HUES64 (cell line): Measurements from ENCODE around the gene BCAS3.
"Not testable (repeated sequence)": the region's sequence is repeated elsewhere in the genome, so short reads cannot be mapped to it uniquely, and the experiment has no call there.

Source experiments
- H3K27ac ChIP-seq: 2 replicates; pipeline ENCODE4 v1.7.0; 2013; ENCODE audit warnings: low read depth, low read length, inconsistent platforms
- H3K27me3 ChIP-seq: 2 replicates; pipeline ENCODE4 v1.6.1; 2013; ENCODE audit warnings: mild to moderate bottlenecking, low read length; ENCODE audit not compliant: insufficient read depth
- H3K36me3 ChIP-seq: 2 replicates; pipeline ENCODE4 v1.6.1; 2013; ENCODE audit warnings: mild to moderate bottlenecking, low read length; ENCODE audit not compliant: insufficient read depth
- H3K4me1 ChIP-seq: 2 replicates; pipeline ENCODE4 v1.6.1; 2013; ENCODE audit warnings: mild to moderate bottlenecking, low read length, moderate library complexity; ENCODE audit not compliant: insufficient read depth
- H3K4me3 ChIP-seq: 2 replicates; pipeline ENCODE4 v1.5.1; 2013; ENCODE audit warnings: mild to moderate bottlenecking, low read length, moderate library complexity
- H3K9ac ChIP-seq: 2 replicates; pipeline ENCODE4 v1.6.1; 2013; ENCODE audit warnings: mild to moderate bottlenecking, low read depth, low read length
- H3K9me3 ChIP-seq: 2 replicates; pipeline ENCODE4 v1.6.1; 2013; ENCODE audit warnings: low read depth, low read length; ENCODE audit not compliant: insufficient read depth
- WGBS: fragments of 150-250, 120-280 bp; methylation state at CpG from one replicate; pipeline ENCODE4 v1.1.7; 2013; ENCODE audit warnings: missing lambda C conversion rate; 5-methylcytosine and 5-hydroxymethylcytosine counted together

BCAS3 gene

GRCh38 chr17:60935991-60936390 lies 258.3 kb downstream of the BCAS3 start:
- not testable (repeated sequence) for H3K4me1 ChIP-seq, H3K27ac ChIP-seq, H3K9me3 ChIP-seq, H3K4me3 ChIP-seq, H3K9ac ChIP-seq, H3K36me3 ChIP-seq, H3K27me3 ChIP-seq

DNA sequence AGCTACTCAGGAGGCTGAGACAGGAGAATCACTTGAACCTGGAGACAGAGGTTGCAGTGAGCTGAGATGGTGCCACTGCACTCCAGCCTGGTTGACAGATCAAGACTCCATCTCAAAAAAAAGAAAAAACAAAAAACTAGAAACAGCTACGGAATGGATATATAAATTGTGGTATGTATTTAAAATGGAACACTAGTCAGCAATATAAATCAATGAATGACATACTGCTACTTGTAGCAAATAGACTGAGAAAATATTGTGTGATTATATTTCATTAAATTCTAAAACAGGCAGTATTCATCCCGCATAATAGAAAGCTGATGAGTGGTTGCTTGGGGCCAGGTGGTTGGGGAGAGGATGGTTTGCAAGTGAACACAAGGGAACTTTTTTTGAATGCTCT lies 261.7 kb downstream of the BCAS3 start:
- Histone ChIP-seq H3K4me3 (no peak overlapping the region), H3K4me1 (peaks cover 4% of the 10 kb centered on the region), H3K27me3 (no peaks in the 10 kb centered on the region), H3K9ac (no peak overlapping the region), H3K27ac (no peak overlapping the region), H3K9me3 (no peaks in the 10 kb centered on the region), H3K36me3 (no peaks in the 10 kb centered on the region)
- WGBS = 100% methylated on average over 1 of the region's 2 CpGs

DNA sequence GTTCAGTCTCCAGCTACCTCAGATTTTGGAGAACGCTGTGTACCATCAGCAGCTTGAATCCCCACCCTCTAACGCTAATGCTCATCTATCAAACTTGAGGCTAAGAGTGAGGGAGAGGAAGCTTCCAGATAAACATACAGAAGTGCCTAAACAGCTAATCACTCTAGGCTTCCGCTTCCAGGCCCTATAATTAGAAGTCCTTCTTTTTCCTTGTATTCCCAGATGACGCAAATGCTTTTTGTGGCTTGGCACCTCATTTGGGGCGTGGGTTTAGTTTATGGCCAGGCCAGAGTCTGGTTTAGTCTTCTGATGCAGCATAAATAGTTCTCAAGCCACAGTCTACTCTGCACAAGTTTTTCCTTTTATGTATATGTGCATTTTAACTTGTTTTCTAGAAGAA lies 263.4 kb downstream of the BCAS3 start:
- 92% methylated on average over 5 of the region's 5 CpGs for WGBS
- Histone ChIP-seq H3K9ac (no peak overlapping the region), H3K36me3 (no peaks in the 10 kb centered on the region), H3K4me1 (no peaks in the 10 kb centered on the region), H3K27ac (no peak overlapping the region), H3K27me3 (no peaks in the 10 kb centered on the region), H3K4me3 (no peak overlapping the region), H3K9me3 (no peaks in the 10 kb centered on the region)

DNA sequence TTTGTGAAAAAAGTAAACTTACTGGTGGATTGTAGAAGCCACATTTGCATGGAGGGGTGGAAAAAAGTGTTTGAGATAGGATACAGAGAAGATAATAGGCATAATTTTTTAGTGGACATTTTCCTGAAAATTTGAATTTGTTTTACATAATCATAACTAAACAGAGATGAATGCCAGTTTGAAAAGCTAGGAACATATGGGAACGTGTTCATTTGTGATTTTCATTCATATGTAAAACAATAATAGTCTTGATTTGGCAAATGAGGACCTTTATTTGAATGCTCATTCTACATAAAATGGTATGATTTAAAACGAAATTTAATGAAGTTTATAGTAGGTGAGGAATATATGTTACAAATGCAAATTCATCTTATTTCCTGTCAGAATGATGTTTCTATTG lies 263.9 kb downstream of the BCAS3 start:
- Histone ChIP-seq H3K36me3 (no peaks in the 10 kb centered on the region), H3K4me3 (no peak overlapping the region), H3K9me3 (no peaks in the 10 kb centered on the region), H3K27ac (no peak overlapping the region), H3K27me3 (no peaks in the 10 kb centered on the region), H3K9ac (no peak overlapping the region), H3K4me1 (no peaks in the 10 kb centered on the region)
- 85% methylated on average over 2 of the region's 2 CpGs for WGBS

DNA sequence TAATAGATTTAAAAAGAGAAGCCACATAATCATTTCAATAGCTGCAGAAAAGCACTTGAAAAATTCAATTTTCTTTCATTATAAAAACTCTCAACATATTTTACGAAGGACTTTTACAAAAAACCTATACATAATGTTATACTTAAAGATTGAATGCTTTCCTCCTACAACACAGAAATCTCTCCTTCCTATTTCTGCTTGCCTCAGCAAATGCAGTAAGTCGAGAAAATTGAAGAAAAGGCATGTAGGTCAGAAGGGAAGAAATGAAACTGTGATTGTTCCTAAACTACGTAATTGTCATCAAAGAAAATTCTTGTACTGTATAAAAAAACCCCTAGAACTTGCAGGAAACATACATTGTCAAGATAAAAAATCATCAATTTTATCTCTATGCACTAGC lies 267.1 kb downstream of the BCAS3 start:
- Histone ChIP-seq H3K27me3 (no peaks in the 10 kb centered on the region), H3K9me3 (no peaks in the 10 kb centered on the region), H3K27ac (no peak overlapping the region), H3K9ac (no peak overlapping the region), H3K4me3 (no peak overlapping the region), H3K36me3 (no peaks in the 10 kb centered on the region), H3K4me1 (no peaks in the 10 kb centered on the region)
- 100% methylated on average over 2 of the region's 3 CpGs for WGBS

DNA sequence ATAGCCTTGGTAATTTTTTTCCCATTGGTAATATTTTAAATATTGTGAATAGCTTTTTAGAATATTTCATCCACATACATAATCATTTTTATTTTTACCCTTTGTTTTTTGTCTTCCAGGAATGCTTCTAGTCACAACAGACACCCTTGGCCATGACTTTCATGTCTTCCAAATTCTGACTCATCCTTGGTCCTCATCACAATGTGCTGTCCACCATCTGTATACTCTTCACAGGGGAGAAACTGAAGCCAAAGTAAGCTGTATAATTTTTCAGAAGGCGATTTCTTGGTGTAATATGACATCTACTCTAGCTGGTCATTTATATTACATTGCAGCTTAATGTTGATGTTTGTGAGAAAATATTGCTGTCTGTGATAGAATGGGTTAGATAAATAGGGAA lies 269.4 kb downstream of the BCAS3 start:
- Histone ChIP-seq H3K36me3 (no peaks in the 10 kb centered on the region), H3K9me3 (no peaks in the 10 kb centered on the region), H3K27me3 (no peaks in the 10 kb centered on the region), H3K27ac (no peak overlapping the region), H3K4me3 (no peak overlapping the region), H3K4me1 (no peaks in the 10 kb centered on the region), H3K9ac (no peak overlapping the region)
- WGBS = 100% methylated on average over 1 of the region's 1 CpG

DNA sequence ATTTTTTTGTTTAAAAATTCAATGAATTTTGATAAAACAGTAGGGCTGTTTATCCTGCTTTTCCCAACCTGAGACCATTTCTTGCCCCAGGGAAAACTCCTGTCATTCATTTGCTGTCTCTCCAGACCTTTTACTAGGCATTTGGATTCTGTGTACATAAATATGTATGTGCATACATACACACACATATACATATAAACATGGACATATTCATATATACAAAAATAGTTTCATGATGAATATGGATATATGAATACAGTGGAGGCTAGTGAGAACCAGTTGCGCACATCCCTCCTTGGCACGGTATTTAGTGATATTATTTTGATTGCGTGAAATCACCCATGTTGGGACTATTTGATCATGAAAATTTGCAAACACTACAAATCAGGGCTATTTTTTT lies 269.9 kb downstream of the BCAS3 start:
- Histone ChIP-seq H3K36me3 (no peaks in the 10 kb centered on the region), H3K4me3 (no peak overlapping the region), H3K27ac (no peak overlapping the region), H3K4me1 (no peaks in the 10 kb centered on the region), H3K9ac (no peak overlapping the region), H3K27me3 (no peaks in the 10 kb centered on the region), H3K9me3 (no peaks in the 10 kb centered on the region)
- 100% methylated on average over 3 of the region's 3 CpGs for WGBS

DNA sequence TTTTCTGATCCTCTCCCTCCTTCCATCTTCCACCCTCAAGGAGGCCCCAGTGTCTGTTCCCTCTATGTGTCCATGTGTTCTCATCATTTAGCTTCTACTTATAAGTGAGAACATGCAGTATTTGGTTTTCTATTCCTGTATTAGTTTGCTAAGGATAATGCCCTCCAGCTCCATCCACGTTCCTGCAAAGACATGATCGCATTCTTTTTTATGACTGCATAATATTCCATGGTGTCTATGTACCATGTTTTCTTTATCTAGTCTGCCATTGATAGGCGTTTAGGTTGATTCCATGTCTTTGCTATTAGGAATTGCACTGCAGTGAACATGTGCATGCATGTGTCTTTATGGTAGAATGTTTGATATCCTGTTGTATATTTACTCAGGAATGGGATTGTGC lies 275.1 kb downstream of the BCAS3 start:
- no peaks in the 10 kb centered on the region for H3K27me3 ChIP-seq
- H3K9ac ChIP-seq = no peak overlapping the region
- no peaks in the 10 kb centered on the region for H3K36me3 ChIP-seq
- H3K27ac ChIP-seq = no peak overlapping the region
- no peaks in the 10 kb centered on the region for H3K9me3 ChIP-seq
- WGBS = 96% methylated on average over 3 of the region's 3 CpGs
- peaks cover 7% of the 10 kb centered on the region; the same call in 1 of the 2 replicates for H3K4me1 ChIP-seq
- H3K4me3 ChIP-seq = no peak overlapping the region

GRCh38 chr17:60959011-60959410 lies 281.4 kb downstream of the BCAS3 start:
- H3K4me3 ChIP-seq = no peak overlapping the region
- no peak overlapping the region for H3K9ac ChIP-seq
- no peak overlapping the region for H3K27ac ChIP-seq
- 88% methylated on average over 2 of the region's 2 CpGs for WGBS
- no peaks in the 10 kb centered on the region for H3K36me3 ChIP-seq
- no peaks in the 10 kb centered on the region for H3K9me3 ChIP-seq
- H3K4me1 ChIP-seq = peaks cover 7% of the 10 kb centered on the region; the same call in 1 of the 2 replicates
- H3K27me3 ChIP-seq = no peaks in the 10 kb centered on the region

DNA sequence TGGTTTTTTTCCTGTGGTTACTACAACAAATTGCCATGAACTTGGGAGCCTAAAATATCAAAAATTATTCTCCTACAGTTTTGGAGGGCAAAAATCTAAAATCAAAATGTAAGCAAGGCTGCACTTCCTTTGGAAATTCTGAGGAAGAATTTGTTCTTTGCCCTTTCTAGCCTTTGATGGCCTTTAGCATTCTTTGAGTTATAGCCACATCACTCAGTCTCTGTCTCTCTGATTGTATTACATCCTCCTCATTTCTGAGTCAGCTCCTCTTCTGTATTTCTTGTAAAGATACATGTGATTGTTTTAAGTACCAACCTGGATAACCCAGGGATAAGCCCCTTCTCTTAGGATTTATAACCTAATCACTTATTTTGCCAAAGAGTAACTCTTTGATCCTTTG lies 282.0 kb downstream of the BCAS3 start:
- Histone ChIP-seq H3K4me3 (no peak overlapping the region), H3K27ac (no peak overlapping the region), H3K9ac (no peak overlapping the region), H3K9me3 (no peaks in the 10 kb centered on the region), H3K27me3 (no peaks in the 10 kb centered on the region), H3K4me1 (peaks cover 7% of the 10 kb centered on the region; the same call in 1 of the 2 replicates), H3K36me3 (no peaks in the 10 kb centered on the region)

- Histone ChIP-seq H3K27me3 (no peaks in the 10 kb centered on the region), H3K9ac (no peak overlapping the region), H3K27ac (no peak overlapping the region), H3K36me3 (no peaks in the 10 kb centered on the region), H3K4me3 (no peak overlapping the region), H3K4me1 (peaks cover 7% of the 10 kb centered on the region; the same call in 1 of the 2 replicates), H3K9me3 (no peaks in the 10 kb centered on the region)
- WGBS = 96% methylated on average over 3 of the region's 3 CpGs
Measured at GRCh38 chr17:60960398-60961065, 282.9 kb downstream of the BCAS3 start.

DNA sequence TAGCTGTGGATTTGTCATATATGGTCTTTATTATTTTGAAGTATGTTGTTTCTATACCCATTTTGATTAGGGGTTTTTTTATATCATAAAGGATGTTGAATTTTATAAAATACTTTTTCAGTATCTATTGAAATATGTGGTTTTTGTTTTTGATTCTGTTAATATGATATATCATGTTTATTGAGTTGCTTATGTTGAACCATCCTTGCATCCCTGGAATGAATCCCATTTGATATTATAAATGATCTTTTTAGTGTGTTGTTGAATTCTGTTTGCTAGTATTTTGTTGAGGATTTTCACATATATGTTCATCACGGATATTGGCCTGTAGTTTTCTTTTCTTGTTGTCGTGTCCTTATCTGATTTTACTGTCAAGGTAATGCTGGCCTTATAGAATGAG lies 286.5 kb downstream of the BCAS3 start:
- no peak overlapping the region for H3K27ac ChIP-seq
- 93% methylated on average over 2 of the region's 2 CpGs for WGBS
- H3K36me3 ChIP-seq = no peaks in the 10 kb centered on the region
- H3K9ac ChIP-seq = no peak overlapping the region
- H3K4me3 ChIP-seq = no peak overlapping the region
- no peaks in the 10 kb centered on the region for H3K27me3 ChIP-seq
- no peaks in the 10 kb centered on the region for H3K4me1 ChIP-seq
- H3K9me3 ChIP-seq = no peaks in the 10 kb centered on the region
